NCI-H345 treated with DMSO at 0.1 percent for 48 hours (cell line): ENCODE results near the gene SIRT7.
A peak's percentile ranks its signal among the peaks of the same experiment; 100 is the strongest.

Experiments used
- DNase-seq: peaks from one replicate; lab custom pipeline; 2025; ENCODE audit not compliant: unreplicated experiment; lab: John Stamatoyannopoulos, UW

Gene SIRT7, protein sequence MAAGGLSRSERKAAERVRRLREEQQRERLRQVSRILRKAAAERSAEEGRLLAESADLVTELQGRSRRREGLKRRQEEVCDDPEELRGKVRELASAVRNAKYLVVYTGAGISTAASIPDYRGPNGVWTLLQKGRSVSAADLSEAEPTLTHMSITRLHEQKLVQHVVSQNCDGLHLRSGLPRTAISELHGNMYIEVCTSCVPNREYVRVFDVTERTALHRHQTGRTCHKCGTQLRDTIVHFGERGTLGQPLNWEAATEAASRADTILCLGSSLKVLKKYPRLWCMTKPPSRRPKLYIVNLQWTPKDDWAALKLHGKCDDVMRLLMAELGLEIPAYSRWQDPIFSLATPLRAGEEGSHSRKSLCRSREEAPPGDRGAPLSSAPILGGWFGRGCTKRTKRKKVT

DNA sequence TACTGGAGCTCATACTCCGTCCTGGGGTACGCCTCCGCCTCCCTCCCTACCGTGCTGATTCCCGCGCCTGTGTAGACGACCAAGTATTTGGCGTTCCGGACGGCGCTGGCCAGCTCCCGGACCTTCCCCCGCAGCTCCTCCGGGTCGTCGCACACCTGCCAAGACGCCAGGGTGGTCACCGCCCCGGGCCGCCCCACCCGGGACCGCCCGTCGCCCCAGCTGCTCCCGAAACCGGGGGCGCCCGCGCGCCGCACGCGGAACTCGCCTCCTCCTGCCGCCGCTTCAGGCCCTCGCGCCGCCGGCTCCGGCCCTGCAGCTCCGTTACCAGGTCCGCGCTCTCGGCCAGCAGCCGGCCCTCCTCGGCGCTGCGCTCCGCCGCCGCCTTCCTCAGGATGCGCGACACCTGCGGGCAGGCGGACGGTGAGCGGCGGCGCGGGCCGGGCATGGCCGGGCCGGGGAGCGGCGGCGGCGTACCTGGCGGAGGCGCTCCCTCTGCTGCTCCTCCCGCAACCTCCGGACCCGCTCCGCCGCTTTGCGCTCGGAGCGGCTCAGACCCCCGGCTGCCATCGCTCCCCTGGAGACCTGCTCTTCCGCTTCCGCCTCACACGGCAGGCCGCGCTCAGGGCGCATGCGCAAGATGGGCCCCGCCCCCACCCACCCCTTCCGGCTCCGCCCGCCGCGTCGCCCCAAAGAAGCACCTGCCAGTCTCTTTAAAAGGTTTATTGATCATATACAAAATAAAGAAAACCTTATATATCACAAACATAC lies at the start of gene SIRT7:
Gene SIRT7 (minus strand): TSS at position 612 of the 768 bp plus-strand sequence. CDS start 45 bp downstream, at position 567.
- peak; percentile 83 for DNase-seq

DNA sequence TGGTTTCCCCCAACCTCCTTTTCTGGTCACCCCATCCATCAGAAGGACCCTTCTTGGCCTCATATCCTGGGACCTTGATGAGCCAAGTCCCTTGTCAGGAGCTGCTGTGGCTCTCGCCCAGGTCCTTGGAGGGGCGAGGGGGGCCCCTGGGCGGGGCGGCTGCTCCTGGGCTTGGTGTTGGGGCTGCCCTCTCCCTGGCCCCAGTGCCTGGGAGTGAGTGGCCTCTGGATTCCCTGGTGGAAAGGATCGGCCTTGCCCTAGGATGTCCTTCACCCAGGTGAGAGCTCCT lies 49.2 kb upstream of the SIRT7 start:
- DNase-seq = no peak

DNA sequence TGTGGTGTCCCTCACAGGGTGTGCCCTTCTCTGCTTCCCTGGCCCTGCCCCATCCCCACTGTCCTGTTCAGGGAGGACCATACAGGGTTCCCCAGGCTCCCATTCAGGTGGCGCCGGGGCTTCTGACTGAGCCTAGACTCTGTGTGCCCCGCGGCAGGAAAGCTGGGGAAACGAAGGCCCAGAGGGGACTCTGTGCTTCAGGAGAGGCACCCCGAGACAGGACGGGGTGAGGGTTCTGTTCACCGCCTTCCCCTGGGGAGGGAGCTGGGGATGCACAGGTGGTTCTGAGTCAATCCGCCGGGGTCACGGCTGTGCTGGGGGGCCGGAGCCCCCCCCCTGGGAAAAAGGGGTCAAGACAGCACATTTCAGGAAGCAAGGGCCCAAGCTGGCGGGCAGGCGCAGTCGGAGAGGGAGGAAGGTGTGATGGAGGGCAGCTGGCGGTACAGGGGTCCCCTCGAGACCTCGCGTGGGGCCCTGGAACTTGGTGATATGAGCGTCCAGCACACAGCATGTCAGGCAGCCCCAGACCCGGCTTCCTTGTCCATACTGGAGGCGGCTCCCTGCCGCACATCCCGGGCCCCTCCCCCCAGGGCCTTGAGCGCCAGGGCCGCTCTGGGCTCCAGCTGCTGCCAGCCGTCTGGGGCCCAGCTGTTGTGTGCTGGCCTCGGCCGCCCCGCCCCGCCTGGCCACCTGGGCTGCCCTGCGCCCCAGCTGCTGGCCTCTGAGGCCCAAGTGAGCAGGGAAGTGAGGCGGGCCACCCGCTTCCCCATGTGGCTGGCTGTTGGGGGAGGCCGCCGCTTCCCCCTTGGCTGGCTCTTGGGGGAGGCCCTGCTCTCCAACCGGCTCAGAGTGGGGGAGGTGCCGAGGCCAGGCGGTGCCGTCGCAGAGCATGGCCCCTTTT lies 48.6 kb upstream of the SIRT7 start:
- DNase-seq = no peak

DNA sequence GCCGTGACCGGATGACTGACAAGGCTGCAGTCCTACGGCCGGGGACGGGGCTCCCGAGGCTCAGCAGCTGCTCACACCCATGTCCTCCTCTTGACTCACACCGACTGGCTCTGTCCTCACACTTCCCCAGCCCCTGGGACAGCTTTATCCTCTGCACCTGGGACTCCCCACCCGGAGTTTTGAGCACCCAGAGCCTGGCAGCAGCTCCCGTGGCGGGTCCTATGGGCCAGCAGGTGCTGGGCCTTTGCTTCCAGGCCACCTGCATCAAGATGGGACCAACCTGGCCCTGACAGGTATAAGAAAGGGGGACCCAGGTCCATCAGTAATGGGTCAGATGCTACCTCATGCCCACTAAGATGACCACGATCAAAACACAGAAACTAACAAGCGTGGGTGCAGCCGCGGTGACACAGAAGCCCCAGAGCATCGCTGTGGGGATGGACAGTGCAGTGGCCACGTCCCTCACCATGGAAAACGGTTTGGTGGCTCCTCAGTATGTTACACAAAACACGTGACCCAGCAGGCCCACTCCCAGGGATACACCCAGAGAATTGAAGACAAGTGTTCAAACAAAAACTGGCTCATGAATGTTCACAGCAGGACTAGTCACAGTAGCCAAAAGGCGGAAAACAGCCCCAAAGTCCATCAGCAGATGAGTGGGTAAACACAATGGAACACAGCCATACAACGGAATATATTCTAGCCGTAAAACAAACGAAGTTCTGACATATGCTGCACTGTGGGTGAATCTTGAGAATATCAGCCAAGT lies 46.3 kb upstream of the SIRT7 start:
- DNase-seq = no peak

DNA sequence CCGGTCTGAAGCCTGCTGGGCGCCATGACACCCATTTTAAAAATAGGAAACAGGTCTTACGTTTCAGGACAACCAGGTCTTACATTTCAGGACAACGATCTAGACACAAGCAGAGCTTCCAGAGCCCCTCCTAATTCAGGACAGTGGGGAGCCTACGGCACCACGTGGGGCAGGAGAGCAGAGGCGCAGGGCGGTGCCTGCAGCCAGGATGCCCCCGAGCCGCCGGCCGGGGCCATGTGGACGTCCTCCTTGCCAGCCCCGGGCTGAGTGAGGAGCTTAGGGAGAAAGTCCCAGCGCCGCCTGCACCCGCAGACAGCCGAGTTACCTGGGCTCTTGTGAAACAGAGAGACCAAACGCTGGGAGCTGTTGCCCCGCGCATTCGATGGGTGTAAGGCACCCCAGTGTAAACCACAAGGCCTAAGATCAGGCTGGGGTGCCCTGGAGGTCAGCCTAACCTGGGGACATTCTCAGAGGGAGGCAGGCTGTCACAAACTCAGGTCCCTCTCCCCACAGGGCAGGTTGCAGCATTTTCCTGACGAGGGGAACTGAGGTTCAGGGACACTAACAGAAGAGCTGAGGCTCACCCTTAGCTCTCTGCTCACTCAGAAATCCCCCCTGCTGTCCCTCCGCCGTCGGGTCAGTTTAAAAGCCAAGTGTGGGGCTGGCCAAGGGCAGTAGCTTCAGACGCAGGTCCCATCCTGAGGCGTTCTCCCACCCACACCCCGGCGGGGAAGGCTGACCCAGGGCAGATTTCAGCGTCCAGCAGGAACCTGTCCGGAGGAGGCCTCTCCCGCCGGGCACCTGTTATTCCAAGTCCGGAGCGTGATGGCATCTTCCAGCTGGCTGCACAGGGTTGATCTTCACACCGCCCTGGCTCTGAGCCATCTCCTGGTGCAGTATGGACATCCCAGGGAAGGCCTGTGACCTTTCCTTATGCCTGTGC lies 44.8 kb upstream of the SIRT7 start:
- DNase-seq = no peak

DNA sequence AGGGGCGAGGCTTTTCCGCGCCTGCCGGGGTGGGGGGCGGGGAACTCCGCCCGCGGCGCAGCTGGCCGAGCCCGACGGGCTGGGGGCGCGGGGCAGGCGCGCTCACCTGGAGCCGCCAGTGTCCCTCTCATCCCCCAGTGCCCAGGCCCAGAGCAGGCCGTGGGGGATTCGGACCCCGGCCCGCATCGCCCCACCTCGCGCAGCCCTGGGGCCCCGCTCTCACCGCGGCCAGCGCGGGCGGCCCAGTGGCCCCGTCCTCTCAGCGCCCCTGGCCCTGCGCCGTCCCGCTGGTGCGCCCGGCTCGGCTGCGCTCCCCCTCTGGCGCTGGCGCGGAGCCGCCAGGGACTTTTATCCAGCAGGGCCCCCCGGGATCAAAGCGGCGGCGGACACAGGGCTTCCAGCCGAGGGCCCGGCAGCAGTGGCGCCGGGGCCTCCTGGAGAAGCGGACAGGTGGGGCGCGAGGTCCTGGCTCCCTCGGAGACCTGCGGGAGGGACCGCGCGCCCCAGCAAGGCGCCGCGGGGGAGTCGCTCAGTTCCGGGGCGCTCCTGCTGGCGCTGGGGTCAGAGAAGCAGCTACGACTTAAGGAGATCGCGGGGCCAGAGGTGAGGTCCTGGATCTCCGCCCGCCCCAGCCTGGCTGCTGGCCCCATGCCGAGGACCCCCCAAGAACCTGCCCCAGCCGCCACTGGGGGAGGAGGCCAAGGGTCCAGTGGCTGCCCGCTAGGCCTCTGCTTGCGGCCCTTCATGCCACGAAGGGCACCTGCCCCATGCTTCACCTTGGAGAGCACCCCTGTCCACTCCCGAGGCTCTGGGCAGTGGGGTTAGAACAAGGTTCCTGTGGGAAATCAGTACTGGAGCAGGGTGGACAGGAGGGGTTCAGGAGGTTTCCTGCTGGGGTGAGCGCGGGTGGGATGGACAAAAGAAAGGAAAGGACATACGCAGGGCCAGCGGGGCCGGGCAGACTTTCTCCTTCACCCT lies 43.8 kb upstream of the SIRT7 start:
- no peak for DNase-seq

DNA sequence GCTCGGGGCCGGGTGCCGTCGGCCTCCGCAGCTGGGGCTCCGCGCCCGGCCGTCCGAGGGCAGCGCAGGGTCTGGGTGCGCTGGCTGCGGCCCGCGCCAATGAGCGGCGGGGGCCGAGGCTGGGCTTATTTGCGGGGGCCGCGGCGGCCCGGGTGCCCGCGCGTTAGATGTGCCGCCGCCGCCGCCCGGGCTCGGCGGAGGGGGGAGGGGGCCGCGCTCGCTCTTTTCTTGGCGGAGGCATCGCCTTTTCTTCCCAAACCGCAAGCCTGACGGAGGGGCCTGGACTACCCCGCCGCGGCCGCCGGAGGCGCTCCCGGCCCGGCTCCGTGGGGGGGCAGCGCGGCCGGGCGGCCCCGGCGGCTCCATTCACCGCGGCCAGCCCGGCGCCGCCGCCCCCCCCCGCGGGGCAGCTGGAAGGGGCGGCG lies 43.1 kb upstream of the SIRT7 start, which contains the start of gene NOTUM:
Gene NOTUM (minus strand): TSS at position 101 of the 425 bp plus-strand sequence. CDS start 278 bp downstream, outside the sequence.
- DNase-seq = no peak

DNA sequence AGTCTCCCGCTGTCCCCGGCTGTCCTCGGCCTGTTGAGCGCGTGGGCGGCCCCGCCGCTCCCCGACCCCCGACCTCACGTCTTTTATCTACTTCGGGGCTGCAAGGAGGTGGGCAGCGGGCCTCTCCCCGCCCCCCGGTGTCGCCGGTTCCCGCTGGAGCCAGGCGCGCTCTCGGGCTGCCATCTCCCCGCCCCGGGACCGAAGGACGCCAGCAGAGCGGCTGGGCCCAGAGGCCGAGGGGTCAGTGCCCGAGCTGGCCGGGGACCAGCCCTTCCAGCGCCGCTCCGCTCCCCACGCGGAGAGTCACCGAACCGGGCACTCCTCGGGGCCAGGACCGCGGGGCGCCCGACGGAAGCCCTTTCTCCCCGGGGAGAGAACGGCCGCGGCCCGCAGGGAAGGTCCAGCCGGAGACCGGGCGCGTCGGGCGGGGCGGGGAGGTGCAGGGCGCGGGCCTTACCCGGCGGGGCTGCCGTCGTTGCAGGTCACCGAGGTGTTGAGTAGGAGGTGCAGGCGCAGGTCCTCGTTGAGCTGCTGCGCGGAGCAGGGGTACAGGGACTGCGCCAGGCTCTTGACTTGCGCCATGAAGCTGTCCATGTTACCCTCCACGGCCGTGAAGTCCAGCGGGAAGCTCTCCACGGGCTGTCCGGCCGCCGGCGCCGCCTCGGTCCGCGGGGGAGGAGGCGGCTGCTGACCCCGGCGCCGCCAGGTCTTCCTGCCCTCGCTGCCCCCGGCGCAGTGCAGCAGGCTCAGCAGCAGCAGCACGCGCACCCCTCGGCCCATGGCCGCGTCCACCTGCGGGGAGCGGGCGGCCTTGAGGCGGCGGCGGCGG lies 42.4 kb upstream of the SIRT7 start:
- DNase-seq = no peak

DNA sequence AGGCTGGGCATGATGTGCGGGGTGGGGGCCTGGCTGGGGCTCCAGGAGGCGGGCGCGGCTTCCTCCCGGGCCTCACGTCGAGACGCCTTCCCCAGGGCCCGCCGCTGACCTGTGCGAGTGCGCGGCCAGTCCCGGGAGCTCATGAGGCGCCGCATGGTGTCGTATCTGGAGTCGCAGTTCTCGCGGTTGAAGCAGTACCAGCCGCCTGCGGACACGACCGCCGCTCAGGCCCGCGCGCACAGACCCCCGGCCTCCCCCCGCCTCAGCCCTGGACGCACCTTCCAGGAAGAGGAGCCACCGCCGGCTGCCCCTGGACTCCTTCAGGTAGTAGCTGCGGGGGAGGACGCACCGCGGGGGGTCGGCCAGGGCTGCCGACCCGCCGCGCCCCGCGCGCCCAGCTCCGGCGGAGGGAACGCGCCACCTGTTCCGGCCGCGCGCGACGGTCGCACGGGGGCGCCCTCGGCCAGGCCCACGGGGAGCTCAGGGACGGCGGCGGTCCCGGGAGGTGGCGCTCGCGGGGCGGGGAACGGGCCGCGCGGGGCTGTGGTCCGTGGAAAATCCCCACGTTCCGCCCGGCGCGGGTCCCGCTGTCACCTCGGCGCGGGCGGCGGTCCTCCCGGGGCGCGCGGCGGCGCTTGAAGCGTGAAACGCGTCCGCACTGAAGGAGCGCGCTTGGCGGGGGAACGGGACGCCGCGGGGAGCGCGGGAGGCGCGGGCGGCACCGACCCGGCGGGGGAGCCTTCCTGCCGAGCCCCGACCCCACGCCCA lies 41.6 kb upstream of the SIRT7 start:
- peak; percentile 37 for DNase-seq

DNA sequence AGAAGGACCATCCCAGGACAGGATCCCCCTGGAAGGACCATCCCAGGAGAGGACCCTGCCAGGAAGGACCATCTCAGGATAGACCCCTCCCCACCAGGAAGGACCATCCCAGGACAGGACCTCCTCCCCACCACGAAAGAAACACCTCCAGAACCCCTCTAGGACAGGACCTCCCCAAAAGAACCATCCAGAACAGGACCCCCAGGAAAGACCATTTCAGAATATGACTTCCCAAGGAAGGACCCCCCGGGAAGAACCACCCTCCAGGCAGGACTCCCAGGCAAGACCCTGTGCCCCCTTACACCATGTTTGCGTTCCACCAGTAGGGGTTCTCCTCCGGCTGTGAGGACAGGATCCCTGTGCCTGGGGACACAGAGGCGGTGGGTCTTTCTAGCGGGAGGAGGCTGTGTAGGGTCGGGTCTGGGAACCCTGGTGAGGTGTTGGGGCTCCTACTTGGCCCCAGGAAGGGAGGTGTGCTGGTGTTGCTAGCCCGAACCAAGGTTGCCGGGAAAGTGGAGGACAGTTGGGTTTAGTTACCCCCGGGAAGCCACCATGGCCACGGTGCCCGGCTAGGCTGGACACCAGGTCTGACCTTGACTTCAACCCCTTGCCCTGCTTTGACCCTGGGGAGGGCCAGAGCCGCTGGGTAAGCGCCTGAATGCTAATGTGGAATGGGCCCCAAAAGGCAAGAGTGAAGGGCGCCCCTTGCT lies 40.8 kb upstream of the SIRT7 start:
- no peak for DNase-seq

DNA sequence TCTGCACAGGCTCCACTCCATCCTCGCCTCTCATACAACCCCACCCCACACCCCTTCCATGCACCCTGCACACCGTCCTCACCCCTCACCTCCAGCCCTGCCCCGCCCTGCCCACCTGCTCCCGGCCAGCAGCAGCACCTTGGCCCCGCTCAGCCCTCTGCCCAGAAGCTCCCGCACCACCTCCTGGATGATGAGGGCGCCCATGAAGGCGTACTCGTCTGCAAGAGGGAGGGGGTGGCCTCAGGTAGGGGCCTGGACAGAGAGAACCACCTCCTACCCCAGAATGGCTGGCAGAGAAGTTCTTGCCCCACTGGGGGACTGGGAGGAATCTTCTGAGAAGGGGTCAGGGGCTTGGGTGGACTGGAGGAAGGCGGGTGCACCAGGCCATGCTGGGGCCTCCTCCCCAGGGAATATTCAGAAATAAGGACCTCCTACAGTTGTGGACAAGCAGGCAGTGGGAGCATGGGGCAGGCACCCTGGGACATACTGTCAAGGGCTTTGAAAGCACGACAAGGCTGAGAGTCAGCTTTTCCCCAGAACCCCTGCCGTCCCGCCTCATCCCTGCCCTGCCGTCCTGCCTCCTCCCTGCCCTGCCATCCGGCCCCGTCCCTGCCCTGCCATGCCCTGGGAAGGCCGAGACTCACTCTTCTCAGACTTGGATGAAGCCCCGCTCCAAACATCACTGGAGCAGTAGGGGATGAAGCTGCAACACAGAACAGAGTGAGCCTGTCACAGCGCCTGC lies 39.9 kb upstream of the SIRT7 start:
- no peak for DNase-seq

DNA sequence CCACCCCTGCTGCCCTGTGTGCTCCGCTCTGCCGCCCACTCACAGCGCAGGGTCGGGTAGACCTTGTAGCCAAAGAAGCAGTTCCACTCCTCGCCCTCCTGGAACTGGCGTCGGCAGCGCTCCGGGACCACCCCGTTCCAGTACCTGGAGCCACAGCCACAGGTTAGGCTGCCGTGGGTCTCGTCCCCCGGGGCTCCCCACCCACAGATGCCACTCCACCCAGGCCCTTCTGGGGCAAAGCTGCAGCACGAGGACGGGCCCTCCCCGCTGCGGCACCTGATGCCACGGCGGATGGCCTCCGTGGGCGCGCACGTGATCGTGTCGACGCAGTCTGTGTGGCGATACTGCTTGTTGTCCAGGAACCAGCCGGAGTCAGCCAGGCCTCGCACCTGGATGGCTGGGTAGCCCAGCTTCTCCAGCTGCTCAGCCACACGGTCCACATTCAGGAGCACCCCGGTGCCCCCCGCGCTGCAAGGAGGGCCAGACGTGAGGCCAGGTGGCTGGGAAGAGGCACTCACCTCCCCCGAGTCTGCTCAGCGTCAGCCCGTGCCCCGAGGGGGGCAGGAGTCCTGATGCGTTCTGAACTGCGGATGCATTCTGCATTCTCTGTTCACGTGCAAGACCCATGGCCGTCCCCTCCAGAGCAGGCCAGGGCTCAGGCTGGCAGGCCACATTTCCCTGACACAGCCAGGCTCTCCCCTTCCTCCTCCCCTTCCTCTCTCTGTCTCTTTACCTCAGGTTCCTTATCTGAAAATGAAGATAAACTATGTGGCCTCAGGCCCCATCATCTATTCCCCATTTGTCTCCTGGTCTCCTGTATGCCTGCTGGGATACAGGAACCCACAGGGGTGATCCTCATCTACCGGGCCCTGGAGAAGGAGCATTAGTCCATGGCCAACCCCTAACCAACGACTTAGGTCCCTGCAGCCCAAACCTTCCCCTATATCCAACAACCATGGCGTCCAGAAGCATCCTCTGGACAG lies 38.9 kb upstream of the SIRT7 start:
- DNase-seq = no peak

DNA sequence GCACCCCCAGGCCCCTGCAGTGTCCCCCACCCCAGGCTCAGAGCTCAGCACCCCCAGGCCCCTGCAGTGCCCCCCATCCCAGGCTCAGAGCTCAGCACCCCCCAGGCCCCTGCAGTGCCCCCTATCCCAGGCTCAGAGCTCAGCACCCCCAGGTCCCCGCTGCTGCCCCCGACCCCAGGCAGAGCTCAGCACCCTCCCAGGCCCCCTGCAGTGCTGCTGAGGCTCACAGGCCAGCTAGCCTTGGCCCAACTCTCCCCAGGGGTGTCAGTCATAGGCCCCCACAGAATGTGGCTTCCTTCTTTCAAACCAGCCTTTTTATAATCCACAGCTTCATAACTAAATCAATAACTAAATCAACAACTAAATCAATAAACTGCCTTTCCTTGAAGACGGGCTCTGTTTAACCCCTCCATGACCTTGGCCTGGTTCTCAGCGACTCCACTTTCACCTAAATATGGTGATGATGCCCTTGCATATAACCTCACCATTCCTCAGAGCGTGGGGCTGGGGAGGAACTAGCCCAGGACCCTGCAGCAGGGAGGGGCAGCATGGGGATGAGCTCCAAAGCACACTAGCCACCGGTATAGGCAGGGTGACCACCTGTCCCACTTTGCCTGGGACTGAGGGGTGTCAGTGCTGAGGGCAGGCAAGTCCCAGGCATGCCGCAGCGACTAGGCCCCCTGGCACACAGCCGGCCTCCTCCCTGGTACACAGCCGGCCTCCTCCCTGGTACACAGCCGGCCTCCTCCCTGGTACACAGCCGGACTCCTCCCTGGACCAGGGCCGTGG lies 38.0 kb upstream of the SIRT7 start:
- no peak for DNase-seq
